HG03432 (cell line): Measurements from ENCODE around the gene MBD3L1.
A peak's percentile ranks its signal among the peaks of the same experiment; 100 is the strongest.

Experiments
- ATAC-seq: cut with Tn5 transposase; IDR thresholded peaks from one replicate; pipeline ENCODE4 v1.9.1; 2021; ENCODE audit warnings: mild to moderate bottlenecking, moderate library complexity; ENCODE audit not compliant: unreplicated experiment

MBD3L1 gene

GRCh38 chr19:8832132-8833021 lies at the start of gene MBD3L1, which contains the start of gene ZNF558:
Gene MBD3L1 (plus strand): TSS chr19:8832377. CDS start chr19:8842679, 10,302 bp downstream.
Gene ZNF558 (minus strand): TSS chr19:8832304. CDS start chr19:8822659, 9,645 bp downstream.
- peak; percentile 85 for ATAC-seq

DNA sequence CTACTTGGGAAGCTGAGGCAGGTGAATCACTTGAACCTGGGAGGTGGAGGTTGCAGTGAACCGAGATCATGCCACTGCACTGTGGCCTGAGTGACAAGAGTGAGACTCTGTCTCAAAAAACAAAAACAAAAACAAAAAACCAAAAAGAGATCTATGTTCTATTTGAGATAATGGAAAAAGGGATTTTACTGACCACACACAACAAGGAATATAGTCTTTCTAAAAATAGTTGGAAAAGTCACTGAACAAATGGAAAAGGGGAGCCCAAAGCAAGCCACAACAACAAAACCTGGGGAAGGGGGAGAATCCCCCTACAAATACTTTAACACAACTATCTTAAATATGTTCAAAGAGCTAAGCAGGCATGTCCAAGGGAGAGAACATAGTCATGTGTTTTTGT lies 37.4 kb upstream of the MBD3L1 start:
- no peak for ATAC-seq

DNA sequence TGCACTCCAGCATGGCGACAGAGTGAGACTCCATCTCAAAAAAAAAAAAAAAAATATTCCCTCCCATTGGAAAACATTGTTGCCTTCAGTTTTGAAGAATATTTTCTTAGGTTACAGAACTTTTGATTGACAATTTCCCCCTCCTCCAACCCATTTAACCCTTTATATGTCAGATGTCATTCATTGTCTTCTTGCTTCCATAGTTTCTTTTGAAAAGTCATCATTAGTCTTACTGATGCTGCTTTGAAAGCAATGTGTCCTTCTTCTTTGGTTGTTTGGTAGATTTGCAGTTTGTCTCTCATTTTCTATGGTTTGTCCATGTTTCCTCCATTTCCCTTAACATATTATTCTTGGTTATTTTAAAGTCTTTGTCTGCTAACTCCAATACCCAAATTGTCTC lies 25.5 kb upstream of the MBD3L1 start:
- no peak for ATAC-seq

DNA sequence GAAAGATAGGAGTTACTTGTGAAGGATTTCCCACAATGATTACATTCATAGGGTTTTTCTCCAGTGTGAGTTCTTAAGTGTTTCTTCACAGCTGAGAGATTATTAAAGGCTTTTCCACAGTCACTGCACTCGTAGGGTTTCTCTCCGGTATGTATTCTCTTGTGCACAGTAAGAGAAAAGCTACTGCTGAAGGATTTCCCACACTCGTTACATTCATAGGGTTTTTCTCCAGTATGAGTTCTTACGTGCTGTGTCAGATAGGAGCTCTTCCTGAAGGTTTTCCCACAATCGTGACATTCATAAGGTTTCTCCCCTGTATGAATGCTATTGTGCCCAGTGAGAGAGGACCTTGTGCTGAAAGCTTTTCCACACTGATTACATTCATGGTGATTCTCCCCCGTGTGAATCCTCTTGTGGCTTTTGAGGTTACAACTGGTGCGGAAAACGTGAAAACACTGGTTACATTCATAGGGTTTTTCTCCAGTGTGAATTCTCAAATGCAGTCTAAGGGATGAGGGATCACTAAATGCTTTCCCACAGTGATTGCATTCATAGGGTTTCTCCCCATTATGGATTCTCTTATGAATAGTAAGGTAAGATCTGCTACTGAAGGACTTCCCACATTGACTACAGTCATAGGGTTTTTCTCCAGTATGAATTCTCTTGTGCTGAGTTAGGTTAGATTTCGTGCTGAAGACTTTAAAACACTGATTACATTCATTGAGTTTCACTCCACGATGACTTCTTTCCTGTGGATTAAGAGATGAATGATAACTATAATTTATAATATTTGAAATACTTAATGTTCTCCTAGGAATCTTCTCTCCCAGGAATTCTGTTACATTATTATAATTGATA lies 20.6 kb upstream of the MBD3L1 start:
- ATAC-seq, result no peak

DNA sequence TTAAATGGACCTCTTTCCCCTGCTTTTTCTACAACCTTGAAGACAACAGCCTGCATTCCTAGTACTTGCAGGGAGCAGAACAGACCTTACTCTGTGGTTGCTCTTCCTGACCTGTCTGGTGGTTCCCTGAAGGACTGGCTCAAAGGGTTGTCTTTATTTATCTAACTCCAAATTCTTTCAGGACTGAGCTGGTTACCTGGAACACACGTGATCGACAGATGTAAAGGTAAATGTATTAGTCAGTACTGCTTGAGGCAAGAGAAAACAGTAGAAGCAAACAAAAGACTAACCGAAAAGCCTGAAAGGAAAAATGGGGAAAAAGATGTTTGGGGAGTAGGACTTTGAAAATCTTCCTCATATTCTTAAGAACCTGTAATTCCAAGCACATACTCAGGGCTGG lies 18.0 kb upstream of the MBD3L1 start:
- no peak for ATAC-seq

GRCh38 chr19:8815780-8816179 lies 16.4 kb upstream of the MBD3L1 start:
- ATAC-seq, result no peak

- ATAC-seq, result no peak
Measured at GRCh38 chr19:8820234-8820633, 11.9 kb upstream of the MBD3L1 start.

DNA sequence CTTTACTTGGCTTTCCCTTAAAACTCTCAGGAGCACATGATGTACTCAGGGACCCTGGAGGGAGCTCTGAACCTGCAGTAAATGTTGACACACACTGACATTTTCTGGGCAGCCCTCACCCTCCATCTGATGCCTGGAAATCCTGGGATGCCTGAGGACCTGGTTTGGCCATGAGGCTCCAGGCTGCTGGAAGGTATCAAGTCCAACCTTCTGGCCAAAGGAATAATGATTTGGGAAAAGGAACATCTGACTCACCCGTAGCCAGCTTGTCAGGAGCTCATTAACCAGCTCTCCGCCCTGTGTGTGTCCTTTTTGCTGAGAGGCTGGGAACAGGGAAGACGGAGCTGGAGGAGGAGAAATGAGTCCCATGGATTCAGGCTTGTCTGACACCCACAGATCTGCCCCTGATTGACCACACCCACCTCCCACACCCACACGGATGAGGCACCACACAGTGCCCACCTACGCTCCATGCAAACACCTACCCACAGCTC lies 10.4 kb upstream of the MBD3L1 start:
- ATAC-seq, result no peak

DNA sequence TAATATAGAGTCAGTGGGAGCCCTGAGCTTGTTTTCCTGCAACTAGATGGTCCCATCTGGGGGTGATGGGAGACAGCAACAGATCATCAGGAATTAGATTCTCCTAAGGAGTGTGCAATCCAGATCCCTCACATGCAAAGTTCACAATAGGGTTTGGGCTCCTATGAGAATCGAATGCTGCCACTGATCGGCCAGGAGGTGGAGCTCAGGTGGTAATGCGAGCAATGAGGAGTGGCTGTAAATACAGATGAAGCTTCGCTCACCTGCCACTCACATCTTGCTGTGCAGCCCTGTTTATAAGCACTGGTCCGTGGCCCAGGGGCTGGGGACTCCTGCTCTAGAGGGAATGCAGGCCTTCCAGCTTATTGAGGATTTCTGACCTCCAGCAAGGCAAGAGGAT lies 5.8 kb upstream of the MBD3L1 start:
- no peak for ATAC-seq

- ATAC-seq, result no peak
Measured at GRCh38 chr19:8827277-8827676, 4.9 kb upstream of the MBD3L1 start.

DNA sequence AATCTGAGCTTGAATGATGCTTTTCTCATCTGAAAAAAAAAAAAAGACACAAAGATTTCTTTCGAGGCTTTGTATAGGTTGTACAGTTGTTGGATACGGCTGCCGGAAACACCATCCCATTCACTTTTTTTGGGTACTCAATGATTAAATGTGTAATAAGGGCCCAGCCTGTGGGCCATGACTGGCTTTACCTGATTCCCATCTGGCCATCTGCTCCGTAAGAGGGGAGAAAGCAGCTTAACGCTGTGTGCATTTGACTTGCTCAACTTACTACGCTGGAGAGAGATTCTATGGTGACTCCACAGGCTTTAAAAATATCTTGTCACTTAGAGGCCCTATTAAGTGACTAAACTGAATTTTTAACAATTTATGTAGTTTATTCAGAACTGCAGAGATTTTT lies 804 bp upstream of the MBD3L1 start:
- ATAC-seq, result no peak

DNA sequence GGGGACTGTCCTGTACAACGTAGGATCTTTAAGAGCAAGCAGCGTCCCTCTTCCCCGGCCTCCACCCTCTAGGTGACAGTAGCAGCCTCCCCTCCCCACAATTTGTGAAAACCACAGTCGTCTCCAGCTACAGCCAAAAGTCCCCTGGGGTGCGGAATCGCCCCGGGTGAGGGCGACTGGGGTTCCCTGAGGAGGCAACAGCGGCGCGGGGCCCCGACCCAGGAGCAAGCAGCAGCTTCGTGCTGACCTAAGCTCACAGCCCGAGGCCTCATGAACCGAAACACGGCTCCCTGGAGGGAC lies 395 bp upstream of the MBD3L1 start:
- peak; percentile 28 for ATAC-seq

- ATAC-seq, result no peak
Measured at GRCh38 chr19:8835446-8835845, 3.3 kb downstream of the MBD3L1 start.

DNA sequence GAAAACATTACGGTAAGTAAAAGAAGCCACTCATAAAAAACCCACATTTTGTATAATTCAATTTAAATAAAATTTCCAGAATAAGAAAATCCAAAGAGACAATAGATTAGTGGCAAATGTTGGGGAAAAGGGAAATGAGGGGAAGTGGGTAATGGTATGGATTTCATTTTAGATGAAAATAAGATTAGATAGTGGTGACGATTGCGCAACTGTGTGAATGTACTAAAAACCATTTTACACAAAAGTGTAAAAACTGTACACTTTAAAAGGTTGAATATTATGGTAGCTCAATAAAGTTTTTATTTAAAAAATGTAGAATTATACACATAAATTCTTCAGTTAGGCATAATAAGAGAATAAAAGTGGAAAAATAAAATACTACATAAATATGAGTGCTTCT lies 3.7 kb downstream of the MBD3L1 start:
- ATAC-seq, result no peak

DNA sequence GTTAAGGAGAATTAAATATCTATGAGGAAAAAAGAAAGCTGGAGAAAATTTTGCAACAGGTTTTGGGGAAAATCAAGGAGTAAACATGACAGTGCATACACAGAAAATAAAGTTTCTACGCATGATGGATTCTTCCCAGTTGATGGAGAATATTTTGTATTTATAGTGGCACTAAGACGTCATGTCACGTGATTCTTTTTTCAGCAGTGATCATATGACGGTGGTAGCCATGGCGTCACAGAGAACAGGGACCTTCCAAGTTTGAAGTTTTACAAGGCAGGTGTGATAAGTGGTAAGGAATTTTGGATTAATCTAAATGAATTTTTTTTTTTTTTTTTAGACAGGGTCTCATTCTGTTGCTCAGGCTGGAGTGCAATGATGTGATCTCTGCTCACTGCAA lies 8.5 kb downstream of the MBD3L1 start:
- ATAC-seq, result no peak

DNA sequence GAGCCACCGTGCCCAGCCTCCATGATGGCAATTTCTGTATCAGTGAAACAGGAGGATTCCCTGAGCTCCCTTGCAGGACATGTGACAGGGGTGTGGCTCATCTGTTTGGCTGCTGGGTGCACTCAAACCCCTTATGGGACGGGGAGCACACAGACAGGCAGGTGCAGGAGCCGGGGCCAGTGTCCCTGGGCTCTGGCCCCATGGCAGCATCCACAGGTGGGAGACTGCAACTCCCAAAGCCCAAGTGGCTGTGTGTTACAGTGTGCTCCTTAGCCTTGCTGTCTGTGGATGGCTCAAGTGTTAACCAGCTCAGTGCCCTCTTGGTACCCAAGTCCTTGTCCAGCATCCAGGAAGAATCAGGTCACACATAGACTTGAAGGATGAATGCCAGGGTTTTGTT lies 14.6 kb downstream of the MBD3L1 start:
- ATAC-seq, result no peak

DNA sequence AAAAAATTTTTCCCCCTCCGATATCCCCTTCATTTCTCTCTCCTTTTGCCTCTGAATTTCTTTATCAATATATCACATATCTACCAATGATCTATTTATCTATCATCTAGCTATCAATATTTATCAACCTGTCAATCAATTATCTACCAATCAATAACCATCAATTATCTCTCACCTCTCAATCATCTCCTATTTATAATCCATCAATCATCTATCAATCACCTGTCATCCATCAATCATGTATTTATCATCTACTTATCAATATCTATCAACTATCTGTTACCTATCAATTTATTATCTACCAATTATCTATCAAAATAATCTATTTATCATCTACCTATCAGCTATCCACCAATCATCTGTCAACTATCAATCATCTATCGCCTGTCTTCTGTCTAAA lies 17.1 kb downstream of the MBD3L1 start:
- ATAC-seq, result no peak

DNA sequence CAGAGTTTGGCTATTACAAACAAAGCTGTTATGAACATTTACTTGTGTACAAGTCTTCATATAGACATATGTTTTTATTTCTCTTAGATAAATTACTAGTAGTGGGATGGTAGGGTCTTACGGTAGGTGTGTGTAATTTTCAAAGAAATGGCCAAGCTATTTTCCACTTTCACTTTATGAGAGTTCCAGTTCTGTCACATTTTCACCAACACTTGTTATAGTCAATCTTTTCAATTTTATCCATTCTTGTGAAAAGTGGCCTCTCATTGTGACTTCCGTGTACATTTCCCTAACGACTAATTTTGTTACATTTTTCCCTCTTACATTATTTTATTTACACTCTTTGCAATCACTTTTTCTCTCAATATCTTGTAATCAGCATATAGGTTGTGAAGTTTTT lies 18.3 kb downstream of the MBD3L1 start:
- ATAC-seq, result no peak

DNA sequence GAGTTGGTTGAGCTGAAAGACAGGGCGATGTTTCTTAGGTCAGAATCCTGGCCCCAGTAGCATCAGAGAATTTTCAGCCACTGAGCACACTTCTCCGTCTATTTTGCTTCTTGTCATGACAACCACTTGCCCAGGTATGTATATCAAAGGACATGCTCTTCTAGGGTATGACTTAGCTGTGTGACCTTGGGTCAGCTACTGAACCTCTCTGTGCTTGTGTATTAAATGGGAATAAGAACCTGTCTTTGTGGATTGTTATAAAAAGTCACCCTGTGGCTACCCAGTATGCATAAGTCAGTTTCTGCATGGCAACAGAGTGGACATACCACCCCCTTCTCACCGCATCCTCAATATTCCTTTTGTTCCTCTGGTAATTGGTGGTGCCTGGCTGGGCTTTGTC lies 26.1 kb downstream of the MBD3L1 start:
- no peak for ATAC-seq

DNA sequence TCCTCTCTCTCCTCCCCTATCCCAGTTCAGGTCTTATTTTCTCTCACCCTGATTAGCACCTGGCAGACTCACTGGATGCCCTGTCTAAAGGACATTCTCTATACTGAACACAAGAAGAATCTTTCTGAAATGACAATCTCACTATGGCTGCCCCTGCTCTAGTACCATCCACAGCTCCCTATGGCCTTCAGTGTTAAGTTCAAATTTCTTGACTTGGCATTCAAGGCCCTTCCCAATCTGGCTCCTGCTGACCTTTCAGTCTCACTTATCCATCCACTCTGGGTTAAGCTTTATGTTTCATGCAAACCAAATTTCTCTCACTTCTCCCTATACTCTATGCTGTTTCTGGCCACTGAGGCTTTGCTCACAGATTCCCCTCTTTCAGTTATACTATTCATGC lies 34.2 kb downstream of the MBD3L1 start:
- ATAC-seq, result no peak

GRCh38 chr19:8877854-8878705 lies 45.9 kb downstream of the MBD3L1 start:
- ATAC-seq, result no peak
